Erythroblast (primary cell): ENCODE results near the gene CBLB.
"Not testable (repeated sequence)": the region's sequence is repeated elsewhere in the genome, so short reads cannot be mapped to it uniquely, and the experiment has no call there.

Experiments
- GATA1 ChIP-seq: IDR thresholded peaks from 2 replicates; pipeline ENCODE4 v1.6.1; 2011; ENCODE audit warnings: low read depth, mild to moderate bottlenecking, control low read depth, low read length, moderate library complexity
- POLR2A ChIP-seq: IDR thresholded peaks from 2 replicates; pipeline ENCODE4 v1.6.1; 2011; ENCODE audit warnings: mild to moderate bottlenecking, low read length

- not testable (repeated sequence) for TF ChIP-seq POLR2A, GATA1
Measured at GRCh38 chr3:105815331-105815730, 53.5 kb downstream of the CBLB start.
